ENCODE data around the gene MINDY4. TPM values are rescaled to one million over a fixed set of nuclear protein-coding genes. Genes with fewer than 3 reads are reported as not detected.

MINDY4 gene
- total RNA-seq, 1 donor from 2014 or later: 4.4 TPM

DNA sequence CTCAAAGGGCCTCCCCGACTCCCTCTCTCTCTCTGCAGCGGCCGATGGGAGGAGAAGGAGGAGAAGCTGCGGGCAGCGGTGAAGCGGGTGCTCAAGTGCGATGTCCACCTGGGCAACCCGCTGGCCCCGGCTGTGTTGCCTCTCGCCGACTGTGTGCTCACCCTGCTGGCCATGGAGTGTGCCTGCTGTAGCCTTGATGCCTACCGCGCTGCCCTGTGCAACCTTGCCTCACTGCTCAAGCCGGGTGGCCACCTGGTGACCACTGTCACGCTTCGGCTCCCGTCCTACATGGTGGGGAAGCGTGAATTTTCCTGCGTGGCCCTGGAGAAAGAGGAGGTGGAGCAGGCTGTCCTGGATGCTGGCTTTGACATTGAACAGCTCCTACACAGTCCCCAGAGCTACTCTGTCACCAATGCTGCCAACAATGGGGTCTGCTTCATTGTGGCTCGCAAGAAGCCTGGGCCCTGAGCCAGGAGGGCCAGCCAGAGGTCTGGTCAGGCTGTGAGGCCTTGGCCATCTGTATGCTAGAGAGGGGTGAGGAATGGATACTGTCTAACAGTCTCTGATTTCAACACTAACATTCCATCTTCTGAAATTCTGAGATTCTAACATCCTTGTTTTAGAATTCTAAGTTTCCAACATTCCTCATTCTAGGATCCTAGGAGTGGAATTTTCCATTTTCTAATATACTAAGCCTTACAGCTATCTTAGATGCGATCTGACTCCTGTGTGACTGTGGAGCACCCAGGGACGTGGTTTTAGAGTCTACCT lies 15.6 kb upstream of the MINDY4 start:
- Mint-ChIP-seq H3K4me1 (ENCODE audit: unreplicated experiment) (peaks cover 43% of the 10 kb centered on the region), H3K9me3 (ENCODE audit: unreplicated experiment) (no peaks in the 10 kb centered on the region), H3K27ac (ENCODE audit: unreplicated experiment) (peak overlapping the region; percentile 63), H3K4me3 (ENCODE audit: unreplicated experiment) (no peak overlapping the region), H3K27me3 (ENCODE audit: unreplicated experiment) (peaks cover 19% of the 10 kb centered on the region), H3K36me3 (ENCODE audit: unreplicated experiment) (no peaks in the 10 kb centered on the region)
- TF ChIP-seq, protein P1, sequence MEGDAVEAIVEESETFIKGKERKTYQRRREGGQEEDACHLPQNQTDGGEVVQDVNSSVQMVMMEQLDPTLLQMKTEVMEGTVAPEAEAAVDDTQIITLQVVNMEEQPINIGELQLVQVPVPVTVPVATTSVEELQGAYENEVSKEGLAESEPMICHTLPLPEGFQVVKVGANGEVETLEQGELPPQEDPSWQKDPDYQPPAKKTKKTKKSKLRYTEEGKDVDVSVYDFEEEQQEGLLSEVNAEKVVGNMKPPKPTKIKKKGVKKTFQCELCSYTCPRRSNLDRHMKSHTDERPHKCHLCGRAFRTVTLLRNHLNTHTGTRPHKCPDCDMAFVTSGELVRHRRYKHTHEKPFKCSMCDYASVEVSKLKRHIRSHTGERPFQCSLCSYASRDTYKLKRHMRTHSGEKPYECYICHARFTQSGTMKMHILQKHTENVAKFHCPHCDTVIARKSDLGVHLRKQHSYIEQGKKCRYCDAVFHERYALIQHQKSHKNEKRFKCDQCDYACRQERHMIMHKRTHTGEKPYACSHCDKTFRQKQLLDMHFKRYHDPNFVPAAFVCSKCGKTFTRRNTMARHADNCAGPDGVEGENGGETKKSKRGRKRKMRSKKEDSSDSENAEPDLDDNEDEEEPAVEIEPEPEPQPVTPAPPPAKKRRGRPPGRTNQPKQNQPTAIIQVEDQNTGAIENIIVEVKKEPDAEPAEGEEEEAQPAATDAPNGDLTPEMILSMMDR (IDR thresholded peaks at IDR 0.05): no peak
- DNase-seq (ENCODE audit: extremely low spot score, unreplicated experiment): no peak

- Mint-ChIP-seq H3K9me3 (ENCODE audit: unreplicated experiment) (no peaks in the 10 kb centered on the region), H3K27me3 (ENCODE audit: unreplicated experiment) (peaks cover 36% of the 10 kb centered on the region), H3K4me3 (ENCODE audit: unreplicated experiment) (no peak overlapping the region), H3K27ac (ENCODE audit: unreplicated experiment) (no peak overlapping the region), H3K36me3 (ENCODE audit: unreplicated experiment) (no peaks in the 10 kb centered on the region), H3K4me1 (ENCODE audit: unreplicated experiment) (peaks cover 25% of the 10 kb centered on the region)
- DNase-seq (ENCODE audit: extremely low spot score, unreplicated experiment): no peak
- TF ChIP-seq, protein P1 (IDR thresholded peaks at IDR 0.05): no peak
Observed at GRCh38 chr7:30757342-30757692, 13.9 kb upstream of the MINDY4 start.

DNA sequence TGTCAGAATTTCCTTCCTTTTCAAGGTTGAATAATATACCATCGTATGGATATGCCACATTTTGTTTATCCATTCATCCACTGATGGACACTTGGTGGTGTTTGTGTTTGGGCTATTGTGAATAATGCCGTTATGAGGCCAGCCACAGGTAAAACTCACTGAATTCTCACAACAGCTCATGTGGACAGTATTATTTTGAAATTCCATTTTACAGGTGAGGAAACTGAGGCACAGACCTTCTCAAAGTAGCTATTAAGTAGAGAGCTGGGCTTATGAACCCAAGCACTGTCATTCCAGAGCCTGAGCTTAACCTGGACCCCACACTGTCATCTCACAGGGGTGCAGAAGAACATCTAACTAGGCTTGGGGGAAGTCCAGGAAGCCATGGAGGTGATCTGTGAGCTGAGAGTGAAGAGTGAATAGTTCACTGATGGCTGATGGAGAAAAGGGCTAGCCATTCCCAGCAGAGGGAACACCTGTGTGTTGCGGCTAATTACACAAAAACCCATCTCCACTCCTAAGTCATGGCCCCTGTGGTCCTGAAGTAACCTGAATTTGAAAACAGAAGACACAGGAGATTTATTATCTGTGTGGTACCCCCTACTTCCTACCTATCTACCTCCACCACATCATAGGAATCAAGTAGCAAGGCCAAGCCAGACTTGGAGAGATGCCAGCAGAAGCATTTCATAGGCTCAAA lies 10.6 kb upstream of the MINDY4 start:
- Mint-ChIP-seq H3K9me3 (ENCODE audit: unreplicated experiment) (no peaks in the 10 kb centered on the region), H3K4me3 (ENCODE audit: unreplicated experiment) (no peak overlapping the region), H3K27ac (ENCODE audit: unreplicated experiment) (no peak overlapping the region), H3K36me3 (ENCODE audit: unreplicated experiment) (no peaks in the 10 kb centered on the region), H3K27me3 (ENCODE audit: unreplicated experiment) (peaks cover 40% of the 10 kb centered on the region), H3K4me1 (ENCODE audit: unreplicated experiment) (peaks cover 34% of the 10 kb centered on the region)
- TF ChIP-seq, protein P1 (IDR thresholded peaks at IDR 0.05): no peak
- no peak for DNase-seq (ENCODE audit: extremely low spot score, unreplicated experiment)

GRCh38 chr7:30761214-30762156 lies 9.7 kb upstream of the MINDY4 start:
- DNase-seq (ENCODE audit: extremely low spot score, unreplicated experiment): no peak
- Mint-ChIP-seq H3K27ac (ENCODE audit: unreplicated experiment) (no peak overlapping the region), H3K4me1 (ENCODE audit: unreplicated experiment) (peaks cover 31% of the 10 kb centered on the region)

More at GRCh38 chr7:30761214-30762156, 9.7 kb upstream of the MINDY4 start:
- Mint-ChIP-seq H3K36me3 (ENCODE audit: unreplicated experiment) (no peaks in the 10 kb centered on the region), H3K27me3 (ENCODE audit: unreplicated experiment) (peaks cover 40% of the 10 kb centered on the region), H3K4me3 (ENCODE audit: unreplicated experiment) (no peak overlapping the region), H3K9me3 (ENCODE audit: unreplicated experiment) (no peaks in the 10 kb centered on the region)
- TF ChIP-seq, protein P1 (IDR thresholded peaks at IDR 0.05): no peak

Measured in osteocyte (in vitro differentiated cells).